AML-193 (cell line): Measurements from ENCODE around the gene TIMM29.
"Not testable (repeated sequence)": the region's sequence is repeated elsewhere in the genome, so short reads cannot be mapped to it uniquely, and the experiment has no call there.

Experiments
- DNase-seq, 2 experiments: peaks; one replicate each; lab custom pipeline; 2025; lab: John Stamatoyannopoulos, UW

Gene TIMM29

GRCh38 chr19:10912619-10913018, 16.0 kb upstream of the TIMM29 start:
- DNase-seq: no peak

DNA sequence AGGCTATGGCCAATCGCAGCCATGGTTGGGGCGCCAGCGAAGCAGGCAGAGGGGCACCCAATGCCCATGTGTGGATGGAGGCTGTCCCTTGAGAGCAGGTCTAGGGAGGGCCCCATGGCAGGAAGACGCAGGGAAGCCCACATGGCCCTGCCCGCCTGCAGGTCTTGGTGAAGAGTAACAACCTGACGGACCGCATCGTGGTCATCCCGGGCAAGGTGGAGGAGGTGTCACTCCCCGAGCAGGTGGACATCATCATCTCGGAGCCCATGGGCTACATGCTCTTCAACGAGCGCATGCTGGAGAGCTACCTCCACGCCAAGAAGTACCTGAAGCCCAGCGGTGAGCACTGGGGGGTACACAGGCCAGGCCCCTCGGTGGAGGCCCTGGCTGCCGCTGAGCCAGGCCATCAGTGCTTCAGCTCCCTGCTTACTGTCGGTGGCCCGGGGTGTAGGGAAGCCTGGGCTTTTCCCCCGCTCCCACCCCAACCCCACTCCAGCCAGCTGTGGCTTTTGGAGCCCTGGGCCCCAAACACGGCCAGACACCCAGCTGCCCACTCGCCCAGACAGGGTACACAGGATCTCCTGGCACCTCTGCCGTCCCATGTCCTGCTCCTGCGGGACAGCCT, 14.8 kb upstream of the TIMM29 start:
- no peak for DNase-seq

DNA sequence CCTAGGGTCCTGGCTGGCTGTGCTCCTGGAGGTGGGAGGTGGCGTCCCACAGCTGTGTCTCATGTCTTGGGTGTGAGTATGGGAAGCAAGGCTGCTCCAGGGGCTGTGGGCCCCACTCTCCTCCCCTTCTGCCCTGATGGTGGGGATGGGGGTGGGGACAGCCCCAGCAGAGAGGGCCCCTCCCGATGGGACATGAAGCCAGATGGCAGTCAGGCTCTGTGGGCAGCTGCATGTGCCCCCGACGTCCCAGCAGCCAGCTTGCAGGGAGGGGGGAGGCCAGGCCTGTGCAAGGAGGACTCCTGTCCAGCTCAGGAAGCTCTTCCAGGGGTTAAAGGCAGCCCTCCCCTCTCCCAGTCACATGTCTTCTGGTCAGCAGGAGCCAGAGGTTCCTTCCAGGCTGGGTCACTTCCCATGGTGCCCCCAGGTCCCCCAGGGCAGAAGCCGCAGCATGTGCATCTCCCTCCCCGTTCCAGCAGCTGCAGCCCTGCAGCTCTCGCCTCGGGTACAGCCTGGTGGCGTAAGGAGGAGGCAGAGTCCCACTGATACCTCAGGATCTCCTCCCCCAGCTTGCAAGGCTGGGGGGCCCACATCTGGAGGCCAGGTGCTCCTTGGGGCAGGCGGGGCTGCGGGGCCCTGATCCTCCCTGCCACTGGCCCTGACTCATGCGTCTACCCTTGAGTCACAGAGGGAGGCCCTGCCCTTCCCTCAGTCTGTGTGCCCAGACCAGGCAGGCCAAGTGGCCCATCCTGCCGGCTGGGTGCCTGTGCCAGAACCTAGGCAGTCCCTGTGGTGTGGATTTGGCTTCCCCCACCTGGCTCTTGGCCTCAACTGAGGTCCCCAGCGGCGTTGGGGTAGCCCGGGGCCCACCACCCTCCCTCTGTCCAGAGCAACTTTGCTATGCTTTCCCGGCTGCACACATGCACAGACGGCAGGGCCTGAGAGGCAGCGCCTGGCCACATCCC, 13.2 kb upstream of the TIMM29 start:
- DNase-seq: no peak

- DNase-seq: no peak
Observed at GRCh38 chr19:10916602-10917001, 12.0 kb upstream of the TIMM29 start.

DNA sequence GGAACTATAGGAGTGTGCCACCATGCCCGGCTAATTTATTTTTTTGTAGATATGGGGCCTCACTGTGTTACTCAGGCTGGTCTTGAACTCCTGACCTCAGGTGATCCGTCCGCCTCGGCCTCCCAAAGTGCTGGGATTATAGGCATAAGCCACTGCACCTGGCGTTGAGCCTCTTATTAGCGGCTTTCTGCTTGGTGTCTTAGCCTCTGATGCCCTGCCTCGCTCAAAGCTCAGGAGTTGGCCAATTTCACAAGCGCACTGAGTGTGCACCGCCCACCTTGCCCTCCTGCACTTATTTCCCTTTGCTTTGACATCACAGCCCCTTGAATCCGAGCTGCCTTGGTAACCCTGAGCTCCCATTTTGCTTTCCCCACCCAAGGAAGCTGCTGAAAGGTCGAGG, 10.3 kb upstream of the TIMM29 start:
- no peak for DNase-seq

DNA sequence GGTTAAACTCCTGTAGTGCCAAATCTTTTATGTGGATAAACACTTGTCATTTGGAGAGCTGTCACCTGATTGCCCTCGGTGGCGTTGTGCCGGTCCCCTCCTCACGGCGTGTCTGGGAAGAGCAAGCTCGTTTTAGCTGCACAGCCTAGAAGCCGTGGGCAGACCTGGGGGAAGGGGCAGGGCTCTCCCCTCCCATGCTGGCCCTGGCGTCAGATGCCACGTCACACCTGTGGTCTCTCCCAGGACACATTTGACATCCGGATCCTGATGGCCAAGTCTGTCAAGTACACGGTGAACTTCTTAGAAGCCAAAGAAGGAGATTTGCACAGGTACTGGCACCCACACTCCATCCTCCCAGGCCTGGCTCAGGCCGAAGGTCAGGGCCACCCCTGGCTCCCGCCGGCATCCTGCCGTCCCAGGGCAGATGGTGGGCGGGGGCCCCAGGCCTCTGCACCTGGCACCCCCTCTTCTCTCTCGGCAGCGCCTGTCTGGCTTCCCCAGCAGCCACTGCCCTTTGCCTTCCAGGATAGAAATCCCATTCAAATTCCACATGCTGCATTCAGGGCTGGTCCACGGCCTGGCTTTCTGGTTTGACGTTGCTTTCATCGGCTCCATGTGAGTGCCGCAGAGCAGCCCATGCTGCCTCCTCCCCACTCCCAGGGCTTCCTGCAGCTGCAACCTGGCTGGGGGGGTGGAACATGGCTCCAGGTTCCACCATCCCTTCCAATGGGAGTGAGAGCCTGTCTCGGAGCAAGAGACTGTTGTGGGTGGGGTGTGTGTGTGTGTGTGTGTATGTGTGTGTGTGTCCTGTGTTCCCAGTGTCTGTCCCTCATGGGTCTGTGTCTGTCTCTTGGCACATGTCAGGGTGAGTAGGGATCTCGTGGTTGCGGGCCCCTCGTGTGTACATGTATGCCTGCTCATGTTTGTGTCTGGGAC, 9.0 kb upstream of the TIMM29 start:
- DNase-seq: no peak

GRCh38 chr19:10920288-10920655, 8.3 kb upstream of the TIMM29 start:
- DNase-seq: no peak

DNA sequence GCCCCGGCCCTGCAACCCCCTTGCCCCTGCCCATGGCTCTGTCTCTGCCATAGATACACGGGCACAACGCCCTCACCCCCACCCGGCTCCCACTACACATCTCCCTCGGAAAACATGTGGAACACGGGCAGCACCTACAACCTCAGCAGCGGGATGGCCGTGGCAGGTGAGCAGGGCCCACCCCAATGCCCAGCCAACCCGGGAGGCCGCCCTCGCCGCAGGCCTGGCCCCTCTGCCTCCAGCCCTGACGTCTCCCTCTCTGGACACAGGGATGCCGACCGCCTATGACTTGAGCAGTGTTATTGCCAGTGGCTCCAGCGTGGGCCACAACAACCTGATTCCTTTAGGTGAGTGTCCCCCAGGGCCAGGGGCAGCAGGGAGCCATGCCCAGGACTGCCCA, 7.8 kb upstream of the TIMM29 start:
- no peak for DNase-seq

DNA sequence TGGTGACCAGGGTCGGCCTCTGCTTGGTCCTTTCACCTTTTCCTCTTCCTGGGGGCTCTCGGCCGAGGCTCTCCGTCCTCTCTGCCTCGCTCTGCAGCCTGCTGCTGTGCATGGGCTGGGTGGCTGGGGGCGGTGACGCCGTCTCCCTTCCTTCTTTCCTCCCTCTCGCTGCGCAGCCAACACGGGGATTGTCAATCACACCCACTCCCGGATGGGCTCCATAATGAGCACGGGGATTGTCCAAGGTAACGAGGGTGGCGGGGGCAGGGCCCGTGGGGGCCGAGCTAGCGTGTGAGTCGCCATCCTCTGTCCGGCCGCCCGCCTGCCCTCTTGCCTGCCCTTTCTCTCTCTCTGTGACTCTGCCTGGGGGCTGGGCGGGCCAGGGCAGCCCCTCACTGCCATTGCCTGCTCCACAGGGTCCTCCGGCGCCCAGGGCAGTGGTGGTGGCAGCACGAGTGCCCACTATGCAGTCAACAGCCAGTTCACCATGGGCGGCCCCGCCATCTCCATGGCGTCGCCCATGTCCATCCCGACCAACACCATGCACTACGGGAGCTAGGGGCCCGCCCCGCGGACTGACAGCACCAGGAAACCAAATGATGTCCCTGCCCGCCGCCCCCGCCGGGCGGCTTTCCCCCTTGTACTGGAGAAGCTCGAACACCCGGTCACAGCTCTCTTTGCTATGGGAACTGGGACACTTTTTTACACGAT, 7.3 kb upstream of the TIMM29 start:
- DNase-seq: no peak

DNA sequence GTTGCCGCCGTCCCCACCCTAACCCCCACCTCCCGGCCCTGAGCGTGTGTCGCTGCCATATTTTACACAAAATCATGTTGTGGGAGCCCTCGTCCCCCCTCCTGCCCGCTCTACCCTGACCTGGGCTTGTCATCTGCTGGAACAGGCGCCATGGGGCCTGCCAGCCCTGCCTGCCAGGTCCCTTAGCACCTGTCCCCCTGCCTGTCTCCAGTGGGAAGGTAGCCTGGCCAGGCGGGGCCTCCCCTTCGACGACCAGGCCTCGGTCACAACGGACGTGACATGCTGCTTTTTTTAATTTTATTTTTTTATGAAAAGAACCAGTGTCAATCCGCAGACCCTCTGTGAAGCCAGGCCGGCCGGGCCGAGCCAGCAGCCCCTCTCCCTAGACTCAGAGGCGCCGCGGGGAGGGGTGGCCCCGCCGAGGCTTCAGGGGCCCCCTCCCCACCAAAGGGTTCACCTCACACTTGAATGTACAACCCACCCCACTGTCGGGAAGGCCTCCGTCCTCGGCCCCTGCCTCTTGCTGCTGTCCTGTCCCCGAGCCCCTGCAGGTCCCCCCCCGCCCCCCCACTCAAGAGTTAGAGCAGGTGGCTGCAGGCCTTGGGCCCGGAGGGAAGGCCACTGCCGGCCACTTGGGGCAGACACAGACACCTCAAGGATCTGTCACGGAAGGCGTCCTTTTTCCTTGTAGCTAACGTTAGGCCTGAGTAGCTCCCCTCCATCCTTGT, 6.5 kb upstream of the TIMM29 start:
- DNase-seq: no peak

GRCh38 chr19:10922638-10923014, 6.0 kb upstream of the TIMM29 start:
- no peak for DNase-seq

DNA sequence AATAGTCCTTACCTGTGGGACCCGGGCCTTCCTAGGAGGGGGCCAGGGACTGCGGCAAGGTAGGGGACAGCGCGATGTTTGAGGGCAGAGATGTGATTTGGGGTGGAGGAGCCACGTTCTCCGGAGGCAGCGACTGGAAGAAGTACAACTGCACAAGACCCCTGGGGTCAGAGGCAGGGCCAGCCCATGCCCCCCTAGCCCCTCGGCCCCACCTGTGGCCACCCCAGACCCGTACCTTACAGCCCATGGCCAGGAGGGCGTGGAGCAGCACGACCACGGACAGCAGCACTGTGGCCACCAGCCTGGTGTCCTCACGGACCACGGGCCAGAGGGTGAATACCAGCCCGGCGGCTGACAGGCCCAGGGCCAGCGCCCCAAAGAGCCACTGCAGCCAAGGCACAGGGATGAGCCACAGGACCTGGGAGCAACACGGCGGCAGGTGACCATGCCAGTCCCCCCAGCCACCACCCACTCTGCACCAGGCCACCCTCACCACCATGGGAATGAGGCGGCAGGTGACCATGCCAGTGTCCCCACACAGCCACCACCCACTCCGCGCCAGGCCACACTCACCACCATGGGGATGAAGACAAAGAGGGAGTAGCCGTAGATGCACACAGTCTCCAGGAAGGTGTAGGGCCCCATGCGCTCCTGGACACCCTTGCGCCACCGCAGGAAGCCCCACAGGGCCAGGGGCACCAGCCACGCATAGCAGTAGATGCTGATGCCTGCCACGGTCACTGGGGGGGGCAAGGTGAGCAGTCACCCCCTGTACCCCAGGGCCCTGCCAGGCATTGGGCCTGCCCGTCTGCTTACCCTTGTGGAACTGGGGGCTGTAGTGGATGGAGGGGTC, 5.1 kb upstream of the TIMM29 start:
- DNase-seq: no peak

- no peak for DNase-seq
Observed at GRCh38 chr19:10924597-10924996, 4.0 kb upstream of the TIMM29 start.

GRCh38 chr19:10927730-10928562, 665 bp upstream of the TIMM29 start:
- DNase-seq: no peak

DNA sequence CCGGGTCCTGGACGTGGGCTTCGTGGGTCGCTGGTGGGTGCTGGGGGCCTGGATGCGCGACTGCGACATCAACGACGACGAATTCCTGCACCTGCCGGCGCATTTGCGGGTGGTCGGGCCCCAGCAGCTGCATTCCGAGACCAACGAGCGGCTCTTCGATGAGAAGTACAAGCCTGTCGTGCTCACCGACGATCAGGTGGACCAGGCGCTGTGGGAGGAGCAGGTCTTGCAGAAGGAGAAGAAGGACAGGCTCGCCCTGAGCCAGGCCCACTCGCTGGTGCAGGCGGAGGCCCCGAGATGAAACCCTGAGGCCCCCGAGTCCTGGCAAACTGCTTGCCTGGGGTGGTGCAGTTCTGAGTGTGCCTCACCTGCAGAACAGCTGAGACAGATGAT, 787 bp downstream of the TIMM29 start:
- DNase-seq: no peak

- no peak for DNase-seq
Observed at GRCh38 chr19:10935371-10936059, 6.9 kb downstream of the TIMM29 start.

GRCh38 chr19:10936661-10937084, 8.1 kb downstream of the TIMM29 start:
- peak; percentile 58 to 67 for DNase-seq

GRCh38 chr19:10941649-10942048, 13.0 kb downstream of the TIMM29 start:
- not testable (repeated sequence) for DNase-seq

- DNase-seq: not testable (repeated sequence)
Observed at GRCh38 chr19:10943412-10943811, 14.8 kb downstream of the TIMM29 start.
